ENCODE data around the gene MCRIP2.

MCRIP2 gene

GRCh38 chr16:680967-681745 lies 39.5 kb downstream of the MCRIP2 start:
- peak; percentile 12 for TF ChIP-seq CTCF (IDR thresholded peaks at IDR 0.05; ENCODE audit: borderline replicate concordance, control extremely low read depth, extremely low read depth, insufficient read depth, missing control alignments)
- DNase-seq (ENCODE audit: low spot score) = no peak
- in situ Hi-C loops (cut with MboI; ENCODE audit: low sequenced_read_pairs, unreplicated experiment) = no loop called here

- in situ Hi-C loops (cut with MboI; ENCODE audit: low sequenced_read_pairs, unreplicated experiment) = no loop called here
- no peak for DNase-seq (ENCODE audit: low spot score)
- TF ChIP-seq CTCF (IDR thresholded peaks at IDR 0.05; ENCODE audit: borderline replicate concordance, control extremely low read depth, extremely low read depth, insufficient read depth, missing control alignments) = no peak
Observed at GRCh38 chr16:681746-682427, 40.3 kb downstream of the MCRIP2 start.

GRCh38 chr16:682493-683395 lies 41.1 kb downstream of the MCRIP2 start:
- in situ Hi-C loops (cut with MboI; ENCODE audit: low sequenced_read_pairs, unreplicated experiment) = no loop called here

GRCh38 chr16:683396-684070 lies 41.9 kb downstream of the MCRIP2 start:
- DNase-seq (ENCODE audit: low spot score) = no peak
- TF ChIP-seq CTCF (IDR thresholded peaks at IDR 0.05; ENCODE audit: borderline replicate concordance, control extremely low read depth, extremely low read depth, insufficient read depth, missing control alignments) = no peak
- in situ Hi-C loops (cut with MboI; ENCODE audit: low sequenced_read_pairs, unreplicated experiment) = no loop called here

More at GRCh38 chr16:682493-683395, 41.1 kb downstream of the MCRIP2 start:
- no peak for TF ChIP-seq CTCF (IDR thresholded peaks at IDR 0.05; ENCODE audit: borderline replicate concordance, control extremely low read depth, extremely low read depth, insufficient read depth, missing control alignments)
- no peak for DNase-seq (ENCODE audit: low spot score)

- DNase-seq (ENCODE audit: low spot score) = peak; percentile 99
- TF ChIP-seq CTCF (IDR thresholded peaks at IDR 0.05; ENCODE audit: borderline replicate concordance, control extremely low read depth, extremely low read depth, insufficient read depth, missing control alignments) = no peak
- in situ Hi-C loops (cut with MboI; ENCODE audit: low sequenced_read_pairs, unreplicated experiment) = no loop called here
Observed at GRCh38 chr16:684071-684794, 42.6 kb downstream of the MCRIP2 start, which contains the start of gene JMJD8. Gene JMJD8 (minus strand): TSS chr16:684334. CDS start chr16:684319, 15 bp downstream.
